HG03432 (cell line): ENCODE results near the gene CCL16.
"Not testable (repeated sequence)": the region's sequence is repeated elsewhere in the genome, so short reads cannot be mapped to it uniquely, and the experiment has no call there.

Source experiments
- ATAC-seq: cut with Tn5 transposase; IDR thresholded peaks from one replicate; pipeline ENCODE4 v1.9.1; 2021; ENCODE audit warnings: mild to moderate bottlenecking, moderate library complexity; ENCODE audit not compliant: unreplicated experiment

Gene CCL16, protein sequence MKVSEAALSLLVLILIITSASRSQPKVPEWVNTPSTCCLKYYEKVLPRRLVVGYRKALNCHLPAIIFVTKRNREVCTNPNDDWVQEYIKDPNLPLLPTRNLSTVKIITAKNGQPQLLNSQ

DNA sequence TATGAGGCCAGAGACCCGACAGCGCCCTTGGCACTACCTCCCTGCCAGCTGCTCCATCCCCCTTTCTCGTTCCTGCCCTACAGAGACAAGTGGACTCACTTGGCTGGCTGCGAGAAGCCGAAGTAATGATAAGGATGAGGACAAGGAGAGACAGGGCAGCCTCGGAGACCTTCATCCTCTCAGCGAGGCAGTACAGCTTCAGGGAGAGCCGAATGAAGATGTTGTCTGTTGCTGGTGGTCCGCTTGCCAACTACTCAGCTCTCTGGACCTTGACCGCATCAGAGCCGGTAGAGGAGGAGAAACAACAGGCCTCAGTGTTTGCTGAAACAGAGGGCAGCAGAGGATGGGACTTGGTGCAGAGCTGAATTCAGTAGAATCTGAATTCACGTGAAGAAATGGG, at the start of gene CCL16:
Gene CCL16, minus strand, starts transcription at position 252 of the 400 bp plus-strand sequence. Its CDS starts 77 bp downstream, at position 175.
- ATAC-seq = no peak

DNA sequence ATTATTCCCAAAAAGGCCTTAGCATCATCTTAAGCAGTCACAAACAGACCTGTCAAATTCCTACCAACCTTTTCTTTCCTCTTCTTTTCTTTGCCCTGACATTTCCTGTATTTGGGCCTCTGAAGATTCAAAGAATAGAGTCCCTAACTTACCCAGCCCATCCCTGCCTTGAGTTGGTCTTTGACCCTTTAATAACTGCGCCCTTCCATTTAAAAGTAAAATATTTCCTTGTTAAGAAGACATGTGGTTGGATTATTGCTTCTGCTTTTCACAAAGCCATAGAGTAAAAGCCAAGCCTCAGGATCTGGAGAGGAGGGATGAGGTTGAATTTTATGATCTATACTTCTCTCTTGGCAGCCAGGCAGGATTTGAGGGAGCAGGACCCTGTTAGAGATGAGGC, 49.7 kb upstream of the CCL16 start:
- no peak for ATAC-seq

DNA sequence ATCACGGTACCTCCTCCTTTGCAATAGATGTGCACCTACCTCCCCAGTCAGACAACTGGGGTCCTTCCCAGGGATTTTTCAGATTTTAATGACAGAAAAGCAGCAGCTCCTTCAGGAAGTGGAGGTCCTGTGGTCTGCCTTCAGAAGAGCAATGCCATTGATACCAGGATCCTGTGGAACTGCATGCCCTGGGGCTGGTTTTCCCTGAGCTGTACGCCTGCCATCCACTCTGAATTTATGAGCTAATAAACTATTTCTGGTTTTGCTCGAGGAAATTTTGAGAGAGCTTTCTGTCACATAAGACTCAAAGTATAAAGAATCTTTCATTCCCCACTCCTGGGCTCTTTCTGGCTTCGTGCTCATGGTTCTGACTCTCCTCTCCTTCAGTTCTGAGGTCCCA, 46.5 kb upstream of the CCL16 start:
- no peak for ATAC-seq

DNA sequence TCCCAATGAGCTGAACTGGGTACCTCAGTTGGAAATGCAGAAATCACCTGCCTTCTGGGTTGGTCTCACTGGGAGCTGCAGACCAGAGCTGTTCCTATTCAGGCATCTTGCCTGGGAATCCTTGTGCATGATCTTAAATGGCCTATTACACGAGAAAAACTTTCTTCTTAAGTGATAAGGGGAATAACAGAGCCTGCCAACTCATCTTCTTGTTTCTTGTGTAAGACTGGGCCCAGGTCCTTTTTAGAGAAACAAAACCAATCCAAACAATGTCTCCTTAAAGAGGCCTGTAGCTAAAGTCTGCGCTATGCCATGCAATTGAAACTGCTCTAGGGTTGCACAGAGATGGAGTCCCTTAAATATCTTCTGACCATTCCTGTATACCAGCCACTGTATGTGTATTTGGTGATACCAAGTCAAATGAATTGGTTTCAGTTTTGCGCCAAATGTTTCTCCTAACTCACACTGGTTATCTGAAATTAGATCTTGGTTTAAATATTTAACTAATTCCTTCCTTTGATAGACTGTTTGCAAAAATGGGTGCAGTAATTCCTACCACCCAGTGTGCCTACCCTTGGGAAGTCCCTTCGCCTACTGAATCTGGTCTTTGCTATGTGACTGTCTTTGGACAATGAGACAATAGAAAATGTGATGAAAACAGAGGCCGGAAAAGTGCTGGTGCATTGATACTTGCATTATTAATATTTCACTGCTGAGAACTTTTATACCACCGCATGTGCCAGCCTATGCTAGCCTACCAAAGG, 43.0 kb upstream of the CCL16 start:
- no peak for ATAC-seq

DNA sequence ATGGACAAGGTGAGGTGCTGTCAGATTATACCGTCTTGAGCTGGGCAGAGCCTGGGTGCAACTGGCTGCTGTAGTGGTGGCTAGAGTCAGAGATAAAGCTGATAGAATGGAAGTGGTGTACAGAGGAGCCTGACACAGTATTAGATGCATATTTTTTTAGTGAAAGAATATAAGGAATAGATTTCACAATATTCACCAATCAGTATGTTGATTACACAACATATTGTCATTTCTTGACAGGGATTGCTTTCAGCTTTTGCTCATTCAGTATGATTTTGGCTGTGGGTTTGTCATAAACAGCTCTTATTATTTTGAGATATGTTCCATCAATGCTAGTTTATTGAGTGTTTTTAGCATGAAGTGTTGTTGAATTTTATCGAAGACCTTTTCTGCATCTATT, 38.1 kb upstream of the CCL16 start:
- no peak for ATAC-seq

DNA sequence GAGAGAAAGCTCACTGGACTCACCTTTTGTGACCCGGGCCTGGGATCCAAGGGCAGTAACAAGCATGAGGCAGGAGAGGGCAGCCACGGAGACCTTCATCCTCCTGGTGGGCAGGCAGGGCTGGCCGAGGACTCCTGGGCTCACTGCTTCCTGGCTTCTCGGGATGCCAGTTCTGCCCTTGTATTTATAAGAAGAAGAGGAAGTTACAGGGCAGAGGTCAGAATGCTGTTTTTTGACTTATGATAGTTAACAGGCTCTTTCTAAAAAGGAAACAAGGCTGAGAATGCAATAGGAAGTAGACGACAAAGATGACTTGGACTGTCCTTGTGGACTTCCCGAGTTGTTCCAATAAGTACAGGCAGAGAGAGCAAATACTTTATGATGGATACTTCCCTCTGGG, 36.5 kb upstream of the CCL16 start, which contains the start of gene CCL23:
Gene CCL23, minus strand, starts transcription at position 174 of the 400 bp plus-strand sequence. Its CDS starts 75 bp downstream, at position 99.
- ATAC-seq = no peak

DNA sequence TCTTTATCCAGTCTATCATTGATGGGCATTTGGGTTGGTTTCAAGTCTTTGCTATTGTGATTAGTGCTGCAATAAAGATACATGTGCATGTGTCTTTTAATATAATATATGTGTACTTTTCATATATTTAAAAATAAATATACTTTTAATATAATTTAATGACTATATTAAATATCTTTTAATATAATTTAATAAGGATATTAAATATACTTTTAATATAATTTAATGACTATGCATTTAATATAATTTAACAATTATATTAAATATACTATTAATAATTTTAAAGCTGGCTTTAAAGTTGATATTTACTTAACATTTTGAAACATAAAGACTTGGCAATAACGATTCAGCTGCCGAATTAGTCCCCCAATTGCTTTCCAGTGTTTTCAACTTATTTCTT, 35.3 kb upstream of the CCL16 start:
- no peak for ATAC-seq

DNA sequence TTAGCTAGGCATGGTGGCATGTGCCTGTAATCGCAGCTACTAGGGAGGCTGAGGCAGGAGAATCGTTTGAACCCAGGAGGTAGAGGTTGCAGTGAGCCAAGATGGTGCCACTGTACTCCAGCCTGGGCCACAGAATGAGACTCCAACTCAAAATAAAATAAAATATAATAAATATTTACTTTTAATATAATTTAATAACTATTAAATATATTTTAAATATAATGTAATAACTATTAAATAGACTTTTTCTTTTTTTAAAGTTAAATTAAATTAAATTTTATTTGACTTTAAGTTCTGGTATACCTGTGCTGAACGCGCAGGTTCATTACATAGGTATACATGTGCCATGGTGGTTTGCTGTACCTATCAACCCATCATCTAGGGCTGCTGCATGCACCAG, 34.6 kb upstream of the CCL16 start:
- ATAC-seq = not testable (repeated sequence)

DNA sequence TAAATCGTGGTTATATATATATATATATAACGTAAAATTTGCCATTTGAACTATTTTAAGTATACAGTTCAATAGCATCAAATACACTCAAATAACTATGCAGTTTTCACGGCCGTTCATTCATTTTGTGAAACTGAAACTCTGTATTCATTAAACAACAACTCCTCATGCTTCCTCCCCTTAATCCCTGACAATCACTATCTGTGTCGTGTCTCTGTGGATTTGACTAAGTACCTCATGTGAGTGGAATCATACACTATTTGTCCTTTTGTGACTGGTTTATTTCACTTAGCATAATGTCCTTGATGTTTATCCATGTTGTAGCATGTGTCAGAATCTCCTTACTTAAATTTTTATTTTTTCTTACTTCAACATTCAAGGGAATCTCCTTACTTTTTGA, 33.6 kb upstream of the CCL16 start:
- no peak for ATAC-seq

DNA sequence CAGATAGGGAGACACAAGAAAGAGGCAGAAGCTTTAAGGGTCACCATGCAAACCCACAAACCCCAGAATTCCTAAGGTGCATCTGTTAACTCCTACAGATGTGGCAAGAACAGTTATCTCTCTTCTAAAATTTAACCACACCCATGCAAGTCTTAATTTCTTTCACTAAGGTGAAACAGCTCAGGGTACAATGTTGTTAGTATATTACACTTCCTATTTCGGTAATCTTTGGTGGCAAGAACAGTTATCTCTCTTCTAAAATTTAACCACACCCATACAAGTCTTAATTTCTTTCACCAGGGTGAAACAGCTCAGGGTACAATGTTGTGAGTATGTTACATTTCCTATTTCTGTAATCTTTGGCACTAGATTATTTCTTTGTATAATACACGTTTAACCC, 29.9 kb upstream of the CCL16 start:
- no peak for ATAC-seq

DNA sequence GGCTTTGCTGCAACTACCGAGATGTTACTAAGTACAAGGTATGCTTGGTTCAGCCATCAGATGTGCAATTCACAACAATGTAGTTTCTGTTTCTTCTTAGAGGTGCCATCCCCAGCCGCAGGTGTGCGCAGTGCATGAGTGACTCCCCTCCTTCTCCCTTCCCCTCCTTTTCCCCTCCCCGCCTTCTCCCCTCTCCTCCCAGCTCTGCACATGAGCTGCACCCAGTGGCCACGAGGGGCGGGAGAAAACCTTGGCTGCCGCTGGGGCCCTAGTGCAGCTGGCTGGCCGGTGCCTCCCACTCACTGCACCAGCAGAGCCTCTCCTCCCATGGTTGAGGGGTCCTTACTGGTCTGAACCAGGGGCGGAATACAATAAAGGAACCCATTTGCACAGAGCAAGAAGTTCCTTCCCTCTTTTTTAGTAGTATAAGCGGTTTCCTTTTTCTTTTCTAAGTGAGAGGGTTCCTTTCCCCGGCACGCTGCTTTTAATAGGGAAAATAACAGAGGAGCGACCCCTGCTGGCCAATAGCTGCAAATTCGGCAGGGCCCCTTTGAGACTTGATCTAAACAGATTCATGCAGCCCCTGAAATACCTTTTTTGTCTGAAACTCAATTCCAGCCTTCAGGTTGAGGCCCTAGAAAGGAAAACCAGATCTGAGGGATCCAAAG, 27.8 kb upstream of the CCL16 start:
- no peak for ATAC-seq

DNA sequence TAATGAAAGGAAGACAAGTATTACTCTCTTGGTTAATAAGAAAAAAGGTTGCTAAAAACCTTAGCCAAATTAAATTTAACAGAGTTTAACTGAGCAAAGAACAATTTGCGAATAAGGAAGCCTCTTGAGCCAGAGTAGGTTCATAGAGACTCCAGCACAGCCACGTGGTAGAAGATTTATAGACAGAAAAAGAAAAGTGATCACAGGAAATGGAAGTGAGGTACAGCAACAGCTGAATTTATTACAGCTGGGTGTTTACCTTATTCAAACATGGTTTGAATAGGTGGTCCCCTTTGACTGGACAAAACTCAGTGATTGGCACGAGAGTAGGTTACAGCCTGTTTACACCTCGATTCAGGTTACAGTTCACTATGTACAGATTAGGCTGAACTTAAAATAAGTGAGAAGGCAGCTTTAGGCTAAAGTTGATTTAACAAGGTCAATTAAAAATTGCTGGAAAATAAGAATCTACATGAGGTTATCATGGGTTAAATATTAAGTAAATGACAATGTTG, 23.4 kb upstream of the CCL16 start:
- no peak for ATAC-seq

DNA sequence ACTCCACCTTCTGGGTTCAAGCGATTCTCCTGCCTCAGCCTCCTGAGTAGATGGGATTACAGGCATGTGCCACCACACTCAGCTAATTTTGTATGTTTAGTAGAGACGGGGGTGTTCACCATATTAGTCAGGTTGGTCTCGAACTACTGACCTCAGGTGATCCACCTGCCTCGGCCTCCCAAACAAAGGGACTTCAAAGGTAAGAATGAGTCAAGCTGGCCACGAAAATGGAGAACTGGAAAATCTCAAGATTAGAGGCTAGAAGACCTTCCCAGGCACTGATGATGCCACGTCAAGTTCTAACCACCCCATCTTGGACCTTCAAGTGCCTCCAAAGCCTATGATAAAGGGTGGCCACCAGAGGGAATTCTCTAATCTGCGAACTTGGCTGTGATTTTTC, 21.3 kb upstream of the CCL16 start:
- ATAC-seq = no peak

DNA sequence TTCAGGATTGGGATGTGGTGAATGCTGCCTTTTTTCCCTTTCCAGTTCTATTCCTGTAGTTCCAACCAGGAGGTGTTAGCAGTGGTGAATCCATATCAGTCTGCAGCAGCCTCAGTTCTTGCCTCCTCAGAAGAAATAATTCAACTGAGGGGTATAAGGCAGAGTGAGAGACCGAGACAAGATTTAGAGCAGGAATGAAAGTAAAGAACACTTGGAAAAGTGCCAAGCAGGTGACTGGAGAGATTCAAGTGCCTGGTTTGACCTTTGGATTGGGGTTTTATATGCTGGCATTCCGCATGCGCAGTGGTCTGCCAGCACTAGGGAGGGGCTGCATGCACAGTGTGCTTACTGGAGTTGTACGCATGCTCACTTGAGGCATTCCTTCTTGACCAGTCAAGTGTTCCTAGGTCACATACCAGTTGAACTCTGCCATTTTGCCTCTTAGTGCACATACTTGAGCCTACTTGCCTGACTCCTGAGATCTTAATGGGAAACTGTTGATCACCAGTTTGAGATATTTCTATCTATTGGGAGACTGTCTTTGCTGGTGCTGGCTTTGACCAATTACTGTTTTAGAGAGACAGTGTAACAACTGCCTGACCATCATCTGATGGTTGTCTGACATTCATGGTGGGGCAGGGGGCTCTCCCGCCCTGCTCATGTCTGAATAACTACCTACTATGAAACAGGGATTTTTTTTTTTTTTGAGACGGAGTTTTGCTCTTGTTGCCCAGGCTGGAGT, 20.7 kb upstream of the CCL16 start:
- no peak for ATAC-seq

DNA sequence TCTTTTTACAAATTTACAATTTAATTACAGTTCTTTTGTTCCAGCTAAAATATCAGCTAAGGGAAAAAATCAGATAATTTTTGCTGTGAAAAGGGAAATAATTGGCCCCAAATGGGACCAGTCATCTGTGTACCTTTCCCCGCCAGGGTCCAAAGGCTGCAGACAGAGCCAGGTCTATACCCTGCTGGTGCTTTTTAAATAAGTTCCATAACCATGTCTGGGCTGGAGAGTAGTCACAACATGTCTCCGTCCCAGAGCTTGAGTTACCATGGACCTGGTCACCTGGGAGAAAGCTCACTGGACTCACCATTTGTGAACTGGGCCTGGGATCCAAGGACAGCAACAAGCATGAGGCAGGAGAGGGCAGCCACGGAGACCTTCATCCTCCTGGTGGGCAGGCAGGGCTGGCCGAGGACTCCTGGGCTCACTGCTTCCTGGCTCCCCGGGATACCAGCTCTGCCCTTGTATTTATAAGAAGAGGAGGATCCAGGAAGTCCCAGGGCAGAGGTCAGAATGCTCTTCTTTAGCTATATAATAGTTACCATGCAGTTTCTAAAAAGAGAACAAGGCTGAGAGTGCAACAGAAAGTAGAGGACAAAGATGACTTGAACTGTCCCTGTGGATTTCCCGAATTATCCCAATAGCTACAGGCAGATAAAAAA, 19.9 kb upstream of the CCL16 start, which contains the start of gene CCL15:
Gene CCL15, minus strand, starts transcription at position 444 of the 662 bp plus-strand sequence. Its CDS starts 61 bp downstream, at position 383.
- ATAC-seq = no peak

DNA sequence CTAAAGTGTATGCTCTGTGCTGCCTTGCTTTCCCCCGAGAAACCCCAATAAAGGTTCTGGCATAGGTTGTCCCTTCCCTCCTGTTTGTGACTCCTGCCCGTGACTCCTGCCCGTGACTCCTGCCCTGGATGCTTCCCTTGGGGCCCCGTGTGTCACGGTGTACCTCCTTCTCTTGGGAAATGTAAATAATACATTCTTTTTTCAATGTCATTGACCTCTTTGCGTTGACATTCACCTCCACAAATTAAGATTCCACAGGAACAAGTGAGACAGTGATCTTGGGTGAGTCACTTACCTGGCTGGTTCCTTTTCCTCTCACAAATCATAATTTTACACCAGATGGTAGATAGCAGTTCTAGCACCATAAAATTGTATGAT, 19.4 kb upstream of the CCL16 start:
- no peak for ATAC-seq

DNA sequence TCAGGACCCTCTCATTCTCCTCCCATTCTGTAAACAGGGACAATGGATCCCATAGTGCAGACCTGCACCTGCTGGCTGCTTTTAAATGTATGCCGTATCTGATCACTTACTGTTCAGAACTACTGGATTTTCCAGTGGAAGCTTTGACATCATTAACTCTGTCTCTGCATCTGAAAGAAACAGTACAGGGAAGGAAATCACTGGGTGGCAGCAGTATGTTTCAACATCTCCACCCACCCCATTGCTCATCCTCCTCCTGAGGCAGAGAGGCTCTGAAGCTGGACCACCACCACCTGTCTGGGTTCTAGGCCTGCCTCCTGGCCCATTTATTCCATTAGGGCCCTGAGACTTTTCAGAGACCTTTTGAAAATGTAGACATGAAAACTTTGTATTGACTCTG, 17.5 kb upstream of the CCL16 start:
- ATAC-seq = no peak

DNA sequence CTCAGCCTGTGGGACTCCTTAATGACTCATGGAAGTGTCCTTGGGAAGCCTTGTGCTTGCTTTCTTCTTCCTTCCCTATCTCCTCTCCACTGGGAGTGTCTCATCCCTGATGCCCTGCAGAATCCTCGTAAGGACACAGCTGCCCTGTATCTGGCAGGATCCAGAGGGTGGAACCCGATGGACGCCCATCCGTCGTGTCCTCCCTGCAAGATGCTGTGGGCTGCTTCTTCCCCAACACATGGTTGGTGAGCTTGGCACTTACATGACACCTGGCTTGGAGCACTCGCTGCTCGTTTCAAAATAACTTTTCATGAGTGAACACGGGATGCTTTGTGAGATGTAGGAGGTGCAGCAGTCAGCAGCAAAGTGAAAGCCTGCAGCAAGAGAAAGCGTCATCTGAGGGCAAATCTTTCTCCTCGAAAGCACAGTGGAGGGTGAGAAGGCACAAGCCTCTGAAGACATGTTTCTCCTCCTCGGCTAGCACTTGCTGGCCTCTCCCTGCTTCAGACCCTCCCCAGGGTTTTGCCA, 16.8 kb upstream of the CCL16 start:
- ATAC-seq = no peak

DNA sequence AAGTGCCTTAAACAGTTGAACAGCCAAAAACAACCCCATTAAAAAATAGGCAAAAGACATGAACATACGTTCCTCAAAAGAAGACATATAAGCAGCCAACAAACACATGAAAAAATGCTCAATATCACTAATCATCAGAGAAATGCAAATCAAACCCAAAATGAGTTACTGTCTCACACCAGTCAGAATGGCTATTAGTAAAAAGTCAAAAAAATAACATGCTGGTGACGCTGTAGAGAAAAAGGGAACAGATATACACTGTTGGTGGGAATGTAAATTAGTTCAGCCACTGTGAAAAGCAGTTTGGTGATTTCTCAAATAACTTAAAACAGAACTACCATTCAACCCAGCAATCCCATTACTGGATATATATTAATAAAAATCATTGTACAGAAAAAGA, 14.0 kb upstream of the CCL16 start:
- ATAC-seq = not testable (repeated sequence)

DNA sequence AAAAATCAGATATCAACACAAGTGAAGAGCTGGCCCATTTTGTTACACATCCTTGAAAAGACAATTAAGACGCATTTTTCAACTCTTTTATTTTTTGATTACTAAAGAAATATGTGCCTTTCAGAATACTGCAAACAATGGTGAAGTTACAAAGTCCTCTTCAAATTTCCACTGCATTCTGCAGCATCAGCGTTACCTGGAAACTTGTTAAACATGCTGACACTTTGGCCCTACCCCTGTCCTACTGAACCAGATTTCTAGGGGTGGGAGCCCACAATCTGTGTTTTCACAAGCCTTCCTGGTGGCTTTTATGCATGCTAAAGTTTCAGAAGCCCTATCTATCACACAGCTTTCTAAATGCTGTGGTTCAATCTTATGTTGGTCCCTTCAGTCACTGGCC, 9.8 kb upstream of the CCL16 start:
- ATAC-seq = no peak
